Mucosa of descending colon (tissue), 3 donors: ENCODE data around the gene MCU. TPM values are rescaled to one million over a fixed set of nuclear protein-coding genes. Genes with fewer than 3 reads are reported as not detected.
"Not testable (repeated sequence)": the region's sequence is repeated elsewhere in the genome, so short reads cannot be mapped to it uniquely, and the experiment has no call there.

ENCODE experiments used
- ATAC-seq: fragments of 200-7000 bp; cut with Tn5 transposase; one replicate; pipeline ENCODE4 v1.9.1; 2020; ENCODE audit warnings: mild to moderate bottlenecking, moderate library complexity
- DNase-seq, 3 donors: peaks; one replicate each; pipeline ENCODE4 v3.0.0-alpha.2; 2020
- H3K36me3 ChIP-seq: fragments of 200-600 bp; one replicate; pipeline ENCODE4 v1.8.0; 2021; ENCODE audit warnings: low read depth, mild to moderate bottlenecking
- H3K4me1 ChIP-seq: fragments of 200-600 bp; one replicate; pipeline ENCODE4 v1.8.0; 2021; ENCODE audit warnings: low read depth, mild to moderate bottlenecking
- H3K4me3 ChIP-seq: fragments of 200-600 bp; one replicate; pipeline ENCODE4 v1.8.0; 2021; ENCODE audit warnings: mild to moderate bottlenecking
- H3K9me3 ChIP-seq: fragments of 200-600 bp; one replicate; pipeline ENCODE4 v1.8.0; 2021; ENCODE audit warnings: mild to moderate bottlenecking
- CTCF ChIP-seq: fragments of 200-600 bp; IDR thresholded peaks from one replicate; pipeline ENCODE4 v1.8.0; 2022; ENCODE audit warnings: antibody characterized with exemption, mild to moderate bottlenecking
- intact Hi-C, 2 donors: fragments of 100-400 bp; cut with DNase I in 1 of 2; cut with micrococcal nuclease in 1 of 2; formaldehyde crosslinking; loops; one replicate each; pipeline versions ENCODE4 v1.11.0 to v1.11.1; 2022; cut with DNase I, micrococcal nuclease
- total RNA-seq, 3 donors: library from RNA; stranded (reverse); fragmentation: NEBNext Ultra II Directional in 2 of 3; extraction: Animal tissue kit (Norgen Biotek cat#: 25700) in 2 of 3; gene quantifications; one replicate each; pipeline versions ENCODE4 v1.2.1 to v1.2.4, GENCODE V29; 2021 to 2023
- donor health status: DM: no; HTN: no; CAD: no; lungs with moderate emphysema.
- donor health status: DM: no; HTN: no; CAD: no.
- donor health status: DM: no; HTN: yes; CAD: no.

Gene MCU
- total RNA-seq, 3 donors from 2014 or later: 44.8 to 98.6 (median 89.0) TPM

DNA sequence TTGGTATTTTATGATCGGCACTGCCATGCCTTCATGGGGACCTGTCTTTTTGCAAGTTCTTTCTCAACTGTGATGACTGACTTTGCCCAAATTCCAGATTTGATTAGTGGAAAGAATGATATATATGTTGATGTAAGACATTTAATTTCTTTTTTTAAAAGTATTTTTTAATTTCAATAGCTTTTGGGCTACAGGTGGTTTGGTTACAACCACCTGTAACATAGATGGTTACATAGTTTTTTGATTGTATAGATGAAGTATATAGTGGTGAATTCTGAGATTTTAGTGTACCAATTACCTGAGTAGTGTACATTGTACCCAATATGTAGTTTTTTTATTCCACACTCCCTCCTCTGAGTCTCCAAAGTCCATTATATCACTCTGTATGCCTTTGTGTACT lies 69.6 kb downstream of the MCU start:
- Histone ChIP-seq H3K4me3 (no peak overlapping the region), H3K9me3 (no peaks in the 10 kb centered on the region), H3K4me1 (no peaks in the 10 kb centered on the region), H3K36me3 (no peaks in the 10 kb centered on the region)
- ATAC-seq (no peak), DNase-seq (no peak)
- no peak for TF ChIP-seq CTCF
- intact Hi-C loops: no loop called here

DNA sequence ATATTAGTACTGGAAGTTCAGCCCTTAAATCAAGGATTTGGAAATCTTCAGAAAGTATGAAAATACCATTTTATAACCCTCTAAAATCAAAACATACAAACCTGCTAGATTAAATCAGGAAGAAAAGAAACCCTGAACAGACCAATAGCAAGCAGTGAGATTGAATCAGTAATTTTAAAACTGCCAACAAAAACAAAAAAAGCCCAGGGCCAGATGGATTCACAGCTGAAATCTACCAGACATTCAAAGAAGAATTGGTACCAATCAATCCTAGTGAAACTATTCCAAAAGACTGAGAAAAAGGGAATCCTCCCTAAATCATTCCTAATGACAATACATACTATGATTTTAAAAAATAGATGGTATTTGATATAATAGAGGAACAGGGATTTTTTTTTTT lies 70.1 kb downstream of the MCU start:
- Histone ChIP-seq H3K4me3 (no peak overlapping the region), H3K36me3 (no peaks in the 10 kb centered on the region), H3K4me1 (no peaks in the 10 kb centered on the region), H3K9me3 (no peaks in the 10 kb centered on the region)
- ATAC-seq: no peak
- no peak for TF ChIP-seq CTCF
- DNase-seq: no peak
- intact Hi-C loops: no loop called here

- intact Hi-C loops: no loop called here
- Histone ChIP-seq H3K4me3 (no peak overlapping the region), H3K9me3 (no peaks in the 10 kb centered on the region), H3K36me3 (no peaks in the 10 kb centered on the region), H3K4me1 (no peaks in the 10 kb centered on the region)
- DNase-seq (no peak), ATAC-seq (no peak)
- no peak for TF ChIP-seq CTCF
Observed at GRCh38 chr10:72763201-72763600, 71.3 kb downstream of the MCU start.

- no peak for DNase-seq
- intact Hi-C loops: no loop called here
- TF ChIP-seq CTCF: no peak
- Histone ChIP-seq H3K9me3 (no peaks in the 10 kb centered on the region), H3K4me3 (no peak overlapping the region), H3K36me3 (no peaks in the 10 kb centered on the region), H3K4me1 (no peaks in the 10 kb centered on the region)
- ATAC-seq: no peak
Observed at GRCh38 chr10:72764151-72764550, 72.2 kb downstream of the MCU start.

DNA sequence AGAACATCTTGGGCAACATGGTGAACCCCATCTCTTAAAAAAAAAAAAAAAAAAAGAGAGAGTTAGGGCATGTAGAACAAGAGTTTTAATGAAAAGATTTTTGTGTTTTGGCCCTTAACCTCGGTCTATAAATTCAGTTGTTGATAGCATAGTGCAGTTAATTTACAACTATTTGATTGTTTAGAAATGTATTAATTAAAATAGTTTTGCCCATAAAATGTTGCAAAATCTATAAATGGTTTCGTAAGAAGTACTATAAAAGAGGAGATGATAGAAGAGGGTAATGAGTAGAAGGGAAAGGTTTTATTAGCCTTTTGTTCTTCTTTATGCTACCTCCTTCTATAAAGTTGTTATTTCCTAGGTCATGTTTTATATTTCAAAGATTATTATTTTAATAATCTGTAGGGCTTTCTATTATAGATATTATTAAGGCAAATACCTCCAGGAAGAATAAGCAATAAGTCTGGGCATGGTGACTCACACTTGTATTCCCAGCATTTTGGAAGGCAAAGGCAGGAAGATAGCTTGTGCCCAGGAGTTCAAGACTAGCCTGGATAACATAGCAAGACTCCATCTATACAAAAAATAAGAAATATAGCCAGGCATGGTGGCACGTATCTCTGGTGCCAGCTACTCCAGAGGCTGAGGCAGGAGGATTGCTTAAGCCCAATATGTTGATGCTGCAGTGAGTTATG lies 73.3 kb downstream of the MCU start:
- H3K4me3 ChIP-seq: no peak overlapping the region
- DNase-seq: no peak
- TF ChIP-seq CTCF: no peak
- H3K9me3 ChIP-seq: no peaks in the 10 kb centered on the region
- H3K36me3 ChIP-seq: no peaks in the 10 kb centered on the region
- intact Hi-C loops: no loop called here
- no peak for ATAC-seq
- no peaks in the 10 kb centered on the region for H3K4me1 ChIP-seq

- DNase-seq, intact Hi-C loops, H3K9me3 ChIP-seq, H3K36me3 ChIP-seq, H3K4me3 ChIP-seq, H3K4me1 ChIP-seq, ATAC-seq: not testable (repeated sequence)
Observed at GRCh38 chr10:72771195-72771594, 79.3 kb downstream of the MCU start.
